HUDEP-2 (cell line): ENCODE data around the gene FLRT1.

Source experiments
- DNase-seq, 76 experiments: peaks; one replicate each; lab custom pipeline; 2025; ENCODE audit not compliant: unreplicated experiment in 76 of 76; lab: John Stamatoyannopoulos, UW

The FLRT1 gene

DNA sequence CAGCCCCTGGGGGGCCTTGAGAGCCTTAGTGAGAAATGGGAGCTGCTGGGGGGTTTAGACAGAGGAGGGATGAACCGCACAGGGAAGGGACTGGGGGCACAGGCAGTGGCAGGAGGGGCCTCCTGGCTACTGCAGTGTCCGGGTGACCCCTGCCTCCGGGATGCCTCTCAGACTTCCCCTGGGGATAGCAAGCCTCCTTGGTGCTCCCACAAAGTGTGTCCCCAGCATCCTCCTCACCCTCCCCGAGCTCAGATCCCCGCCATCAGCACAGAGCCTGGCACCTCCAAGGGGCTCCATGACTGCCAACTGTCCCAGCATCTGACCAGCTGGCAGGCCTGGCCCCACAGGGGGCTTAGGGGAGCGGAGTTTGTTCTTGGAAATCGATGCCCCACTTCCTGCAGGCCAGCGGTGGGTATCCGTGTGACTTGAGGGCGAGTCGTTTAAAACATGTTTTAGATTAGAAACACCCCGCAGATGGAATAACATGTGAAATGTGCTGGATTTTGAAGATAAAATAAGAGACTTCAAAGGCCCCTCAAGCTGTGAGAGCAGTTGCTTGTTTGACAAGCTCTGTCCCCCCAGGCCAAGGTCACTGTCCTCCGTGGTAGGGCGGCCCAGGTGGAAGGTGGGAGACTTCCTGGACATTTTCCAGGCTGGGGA lies 13.5 kb upstream of the FLRT1 start:
- no peak for DNase-seq

DNA sequence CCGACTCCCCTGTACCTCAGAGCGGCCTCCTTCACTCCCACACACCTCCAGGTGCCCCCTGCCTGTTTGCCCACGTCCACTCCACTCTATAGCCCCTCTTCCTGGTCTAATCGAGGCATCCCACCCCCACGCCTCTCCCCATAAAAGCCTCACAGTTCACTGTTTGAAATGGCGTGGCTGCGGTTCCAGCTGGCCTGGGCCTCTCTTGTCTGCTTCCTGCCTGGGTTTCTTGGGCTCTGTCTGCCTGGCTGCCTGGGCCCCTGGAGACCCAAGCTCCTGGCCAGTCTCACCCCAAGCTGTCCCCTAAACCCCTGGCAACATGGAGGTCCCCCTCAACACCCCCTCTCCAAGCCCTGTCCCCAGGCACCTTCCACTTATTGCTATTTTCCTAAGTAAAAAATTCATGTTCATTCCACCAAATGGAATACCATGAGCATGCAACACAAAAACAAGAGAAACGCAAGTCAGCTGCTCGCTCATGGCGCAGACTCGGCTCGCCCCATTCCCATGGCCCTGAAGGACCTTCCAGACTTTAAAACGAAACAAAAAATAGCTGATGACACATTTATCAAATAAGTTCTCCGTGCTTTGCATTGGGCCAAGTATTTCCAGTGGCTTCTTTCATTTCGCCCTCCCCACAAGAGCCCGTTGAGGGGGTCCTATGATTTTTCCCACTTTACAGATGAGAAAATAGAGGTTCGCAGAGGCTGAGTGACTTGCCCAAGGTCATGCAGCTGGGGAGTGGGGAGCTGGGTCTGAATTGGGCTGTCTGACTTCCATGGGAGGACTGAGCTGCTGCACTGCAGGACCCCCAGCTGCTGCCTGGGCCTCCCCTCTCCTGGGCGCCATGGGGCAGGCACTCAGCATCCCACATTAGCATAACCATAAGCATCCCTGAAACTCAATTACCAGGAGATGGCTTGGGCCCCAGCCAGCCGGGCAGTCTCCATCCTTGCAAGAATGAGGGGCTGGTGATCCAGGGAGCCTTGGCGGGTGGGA lies 11.7 kb upstream of the FLRT1 start:
- no peak for DNase-seq

DNA sequence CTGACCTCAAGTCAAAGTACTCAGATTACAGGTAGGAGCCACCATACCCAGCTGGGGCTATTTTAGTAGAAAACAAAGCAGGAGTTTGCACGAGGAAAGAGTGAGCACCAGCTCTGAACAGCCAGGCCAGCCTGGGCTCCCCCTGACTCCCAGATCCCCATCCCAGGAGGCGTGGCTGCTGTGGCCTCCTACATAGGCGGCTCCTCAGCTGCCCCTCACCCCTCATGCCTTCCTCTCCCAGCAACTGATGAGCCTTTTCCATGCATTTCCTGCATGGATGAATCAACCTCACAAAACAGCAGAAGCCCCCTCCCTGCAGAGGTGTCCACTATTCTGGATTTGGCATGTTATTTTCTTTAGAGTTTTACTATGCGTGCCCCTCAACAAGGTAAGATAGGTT lies 10.5 kb upstream of the FLRT1 start:
- DNase-seq: no peak

DNA sequence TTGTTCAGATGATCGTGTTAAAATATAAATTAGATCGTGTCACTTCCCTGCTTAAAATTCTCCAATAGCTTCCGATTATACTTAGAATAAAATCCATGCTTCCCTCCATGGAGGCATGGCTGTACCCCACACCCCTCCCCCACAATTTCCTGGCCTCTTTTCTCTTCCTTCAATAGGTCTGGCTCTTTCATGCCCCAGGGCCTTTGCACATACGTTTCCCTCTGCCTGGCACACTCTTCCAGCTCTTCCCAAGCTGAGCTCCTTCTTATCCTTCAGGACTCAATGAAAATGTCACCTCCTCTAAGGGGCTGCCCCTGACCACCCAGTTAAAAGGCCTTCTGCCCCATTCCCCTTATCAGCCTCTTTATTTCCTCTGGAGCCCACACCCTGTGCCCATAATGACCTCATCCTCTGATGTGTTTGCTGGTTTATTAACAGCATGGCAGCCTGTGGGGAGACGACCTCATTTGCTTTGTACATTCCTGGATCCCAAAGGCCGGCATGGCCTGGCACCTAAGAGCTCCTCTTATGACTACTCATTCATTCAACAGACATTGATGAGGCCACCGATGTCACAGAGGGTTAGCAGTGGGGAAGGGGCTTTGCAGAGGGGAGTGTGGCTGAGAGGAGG lies 9.0 kb upstream of the FLRT1 start:
- no peak for DNase-seq

DNA sequence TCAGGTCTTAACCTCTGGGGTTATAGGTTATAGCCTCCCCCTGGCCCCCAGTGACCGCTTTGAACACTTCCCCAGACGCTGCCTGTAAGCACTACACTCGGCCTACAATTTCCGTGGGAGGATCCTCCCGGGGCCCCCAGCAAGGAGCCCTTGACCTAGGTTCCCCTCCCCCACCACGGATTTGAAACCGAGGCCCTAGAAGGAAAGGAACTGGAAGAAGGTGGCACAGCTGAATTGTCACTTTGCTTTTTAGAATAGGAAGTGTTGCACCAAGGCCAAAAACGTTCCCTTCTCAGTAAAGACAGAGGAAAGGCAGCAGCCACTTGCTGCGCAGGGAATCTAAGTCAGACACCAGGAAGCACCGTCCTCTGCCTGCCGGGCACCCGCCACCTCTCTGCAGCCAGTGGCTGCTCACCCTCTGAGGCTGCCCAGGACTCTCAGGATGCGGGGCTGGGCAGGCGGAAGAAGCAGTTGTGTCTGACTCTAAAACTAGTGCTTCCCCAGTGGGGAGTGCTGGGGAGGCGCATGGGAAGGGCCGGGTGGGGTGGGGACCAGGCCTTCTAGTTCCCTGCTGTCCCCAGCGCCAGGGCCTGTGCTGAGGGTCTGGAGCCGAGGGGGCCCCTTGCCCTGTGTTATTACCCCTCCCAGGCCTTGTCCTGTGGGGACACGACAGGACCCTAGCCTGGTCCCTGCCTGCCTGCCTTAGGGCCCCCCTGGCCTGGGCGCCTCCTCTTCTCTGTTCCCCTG lies 7.9 kb upstream of the FLRT1 start:
- no peak for DNase-seq

DNA sequence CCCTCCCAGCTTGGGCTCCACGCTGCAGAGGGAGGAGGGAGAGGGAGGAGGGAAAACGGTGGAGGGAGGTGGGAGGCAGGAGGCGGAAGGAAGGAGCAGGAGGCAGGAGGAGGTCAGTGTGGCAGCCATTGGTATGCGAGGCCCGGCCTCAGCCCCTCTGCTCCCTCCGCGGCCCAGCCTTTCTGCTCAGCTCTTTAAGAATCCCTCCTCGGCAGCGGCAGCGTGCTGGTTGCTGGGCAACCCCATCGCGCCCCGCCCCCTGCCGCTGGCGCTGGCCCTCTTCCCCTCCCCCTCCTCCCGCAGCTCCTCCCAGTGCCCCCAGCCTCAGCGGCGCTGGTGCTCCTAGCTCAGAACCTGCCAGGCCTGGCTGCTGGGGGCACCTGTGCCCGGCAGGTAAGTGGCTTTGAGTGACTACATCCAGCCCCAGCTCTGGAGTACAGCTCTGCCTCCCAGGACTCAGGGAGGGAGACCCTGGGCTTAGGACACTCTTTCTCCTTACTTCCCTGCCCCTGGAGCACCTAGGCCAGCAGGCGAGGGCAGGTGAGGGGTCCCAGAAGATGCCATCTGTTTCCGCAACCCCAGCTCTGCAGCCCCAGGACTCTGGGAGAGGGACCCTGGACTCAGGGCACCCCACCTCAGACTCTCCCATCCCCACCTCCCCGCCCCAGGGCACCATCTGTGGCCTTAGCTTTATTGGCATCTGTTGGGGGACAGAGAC lies 7.2 kb upstream of the FLRT1 start:
- no peak for DNase-seq

DNA sequence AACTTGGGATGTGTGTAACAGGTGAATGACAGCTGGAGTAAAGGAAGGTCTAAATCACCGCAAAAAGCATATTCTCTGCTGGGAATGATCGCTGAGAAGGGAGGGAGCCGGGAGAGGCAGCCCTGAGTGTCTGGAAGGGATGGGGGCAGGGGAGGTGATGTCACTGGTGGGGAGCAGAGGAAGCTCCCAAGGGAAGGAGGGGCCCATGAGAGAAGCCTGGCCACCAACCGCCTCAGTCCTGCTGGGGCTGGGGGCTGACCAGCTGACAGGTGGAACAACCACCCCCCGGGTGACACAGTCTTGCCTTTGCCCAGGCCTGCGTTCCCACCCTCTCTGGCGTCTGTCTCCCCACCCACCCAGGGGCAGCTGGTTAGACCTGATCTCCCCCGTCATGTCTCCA lies 6.0 kb upstream of the FLRT1 start:
- no peak for DNase-seq

DNA sequence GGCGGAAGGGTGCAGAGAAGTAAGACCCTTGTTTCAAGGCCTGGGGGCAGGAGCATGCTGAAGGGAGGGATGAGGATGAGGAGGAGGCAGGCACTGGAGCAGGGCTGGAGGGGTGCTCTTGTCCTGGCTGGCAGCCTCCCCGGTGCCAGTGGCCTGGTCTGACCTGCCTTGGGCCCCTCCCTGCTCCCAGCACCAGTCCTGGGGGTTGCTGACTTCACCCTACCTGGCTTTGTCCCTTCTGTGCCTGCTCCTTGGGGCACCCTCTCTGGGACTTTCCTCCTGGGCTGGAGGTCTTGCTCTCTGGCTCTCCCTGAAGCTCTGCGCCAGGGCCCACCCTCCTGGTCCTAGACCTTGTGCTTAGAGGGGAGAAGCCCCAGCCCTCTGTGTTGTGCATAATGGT lies 4.7 kb upstream of the FLRT1 start:
- no peak for DNase-seq

DNA sequence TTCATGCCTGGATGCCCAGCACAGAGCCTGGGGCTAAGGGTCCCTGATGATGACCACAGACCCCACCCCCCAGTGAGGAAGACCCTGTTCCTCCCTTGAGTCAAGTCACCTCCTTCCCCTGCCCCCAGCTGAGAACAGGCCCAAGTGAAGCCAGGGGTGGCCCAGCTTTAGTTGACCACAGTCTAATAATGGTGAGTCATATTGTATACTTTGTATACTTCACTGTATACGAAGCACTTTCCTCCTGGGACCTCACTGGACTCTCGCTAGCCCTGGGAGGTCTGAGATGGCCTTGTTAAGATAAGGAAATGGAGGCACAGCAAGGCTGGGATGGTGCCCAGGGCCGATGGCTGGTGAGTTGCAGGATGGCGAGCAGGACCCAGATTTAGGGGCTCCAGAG lies 3.7 kb upstream of the FLRT1 start:
- no peak for DNase-seq

DNA sequence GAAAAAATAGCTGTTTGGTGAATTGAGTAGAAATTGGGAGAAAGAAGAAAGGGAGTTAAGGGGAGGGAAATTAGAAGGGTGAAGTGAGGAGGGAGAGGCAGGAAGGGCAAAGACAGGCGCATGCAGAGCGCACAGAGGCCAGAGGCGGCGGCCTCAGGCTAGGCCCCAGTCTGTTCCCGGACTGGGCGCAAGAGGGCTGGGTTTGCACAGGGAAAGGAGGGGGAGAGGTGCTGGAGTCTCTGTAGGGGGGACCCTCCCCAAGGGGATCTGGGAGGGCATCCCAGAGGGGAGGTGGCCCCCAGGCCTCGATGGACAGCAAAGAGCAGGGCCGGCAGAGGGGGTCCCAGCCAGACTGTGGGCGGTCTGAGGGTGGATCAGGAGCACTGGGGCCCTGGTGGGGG lies 1.3 kb upstream of the FLRT1 start:
- DNase-seq: no peak

DNA sequence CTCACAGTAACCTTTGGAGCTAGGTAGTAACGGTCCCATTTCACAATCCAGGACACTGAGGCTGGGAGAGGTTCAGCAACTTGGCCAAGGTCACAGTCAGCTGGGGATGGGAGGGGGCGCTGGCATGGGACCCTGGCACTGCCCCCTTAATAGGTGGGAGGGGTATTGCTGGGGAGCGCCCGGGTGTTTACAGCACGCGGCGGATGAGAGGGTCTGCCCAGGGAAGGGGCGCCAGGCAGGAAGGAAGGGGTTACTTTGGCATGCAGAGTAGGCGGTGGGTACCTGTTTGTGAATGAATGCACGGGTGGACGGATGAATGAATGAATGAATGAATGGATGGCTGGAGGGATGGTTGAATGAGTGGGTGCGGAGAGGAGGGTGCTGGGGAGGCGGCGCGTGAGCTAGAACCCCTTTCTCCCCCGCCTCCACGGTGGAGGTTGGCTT lies 628 bp upstream of the FLRT1 start:
- DNase-seq: no peak

DNA sequence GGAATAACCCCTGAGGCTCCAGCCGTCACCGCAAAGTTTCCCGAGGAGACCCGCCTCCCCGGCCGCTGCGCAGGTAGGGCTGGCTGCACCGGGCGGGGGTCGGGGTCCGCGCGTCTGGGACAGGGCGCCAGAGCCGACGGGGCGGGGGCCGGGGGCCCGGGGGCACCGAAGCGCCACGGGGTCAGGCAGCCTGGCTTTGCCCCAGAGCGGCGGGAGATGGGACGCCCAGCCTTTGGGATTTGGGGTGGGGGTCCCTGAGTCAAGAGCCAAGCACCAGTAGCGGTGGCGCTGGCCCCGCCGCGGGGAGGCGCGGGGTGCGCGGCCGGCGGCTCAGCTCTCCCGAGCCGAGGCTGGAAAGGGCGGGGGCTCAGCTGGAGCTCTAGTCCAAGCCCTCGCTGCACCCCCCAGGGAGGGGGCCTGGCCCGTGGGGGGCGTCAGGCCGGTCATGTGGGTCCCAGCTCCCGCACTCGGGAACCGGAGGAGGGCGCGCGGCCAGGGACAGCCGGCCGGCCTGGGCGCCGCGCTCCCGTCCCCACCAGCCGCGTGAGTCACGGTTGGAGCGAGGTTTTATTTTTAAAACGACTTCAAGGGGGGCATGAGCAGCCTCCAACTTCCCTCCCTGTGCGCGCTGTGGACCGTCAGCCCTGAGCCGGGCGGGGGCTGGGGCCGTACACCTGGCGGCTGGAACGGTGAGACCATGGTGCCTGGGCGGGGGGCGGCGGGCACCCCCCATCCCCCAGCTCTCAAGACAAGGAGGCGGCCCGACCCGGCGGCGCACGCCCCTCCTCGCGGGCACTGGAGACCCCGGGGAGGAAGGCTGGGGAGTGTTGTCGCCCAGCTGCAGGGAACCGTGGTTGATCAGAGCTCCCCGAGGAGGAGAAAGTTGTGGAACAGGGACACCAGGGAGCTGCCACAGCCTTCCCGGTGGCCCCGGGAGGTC lies 626 bp downstream of the FLRT1 start:
- no peak for DNase-seq

DNA sequence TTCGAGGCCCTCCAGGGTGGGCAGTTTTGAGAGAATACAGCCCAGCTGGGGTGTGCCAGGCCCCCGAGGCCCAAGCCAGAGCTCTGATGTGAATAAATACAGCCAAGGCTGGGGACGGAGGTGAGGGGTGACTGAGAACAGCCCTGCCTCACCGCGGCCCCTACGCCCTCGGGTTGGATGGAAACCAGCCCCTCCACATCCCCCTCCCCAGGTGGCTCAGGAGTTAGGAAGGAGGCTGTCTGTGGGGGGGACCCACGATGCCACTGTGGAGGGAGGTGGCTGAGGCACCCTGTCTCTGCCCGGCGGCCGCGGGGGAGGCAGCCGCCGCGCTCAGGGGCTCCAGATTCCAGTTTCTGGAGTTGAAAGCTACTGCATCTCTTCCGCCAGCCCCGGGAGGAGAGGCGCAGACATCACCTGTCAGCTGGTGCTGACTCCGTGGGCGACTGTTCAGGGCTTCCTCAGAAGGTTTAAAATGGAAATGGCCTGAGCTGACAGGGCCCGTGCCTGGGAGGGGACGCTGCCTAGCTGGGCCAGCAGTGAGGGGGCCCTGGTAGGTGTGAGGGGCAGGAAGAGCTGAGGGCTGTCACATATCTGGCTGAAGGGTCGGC lies 1.4 kb downstream of the FLRT1 start:
- no peak for DNase-seq

DNA sequence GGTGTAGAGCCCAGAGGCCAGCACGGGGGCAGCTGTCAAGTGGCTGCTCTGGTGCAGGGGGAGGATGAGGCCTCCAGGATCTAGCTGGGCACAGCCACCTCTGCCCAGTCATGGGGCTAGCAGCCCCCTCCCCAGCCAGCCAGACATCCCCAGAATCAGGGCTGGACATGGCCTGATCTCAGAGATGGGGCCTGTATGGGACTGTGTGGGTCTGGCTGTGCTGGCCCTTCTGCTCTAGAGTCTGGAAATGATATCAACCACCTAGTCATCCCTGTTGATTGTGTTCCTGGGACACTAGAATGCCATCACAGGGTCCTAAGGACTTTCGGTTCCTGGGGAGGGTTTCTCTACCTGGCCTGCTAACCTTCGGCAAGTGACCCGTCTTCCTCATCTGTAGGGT lies 2.8 kb downstream of the FLRT1 start:
- DNase-seq: no peak

DNA sequence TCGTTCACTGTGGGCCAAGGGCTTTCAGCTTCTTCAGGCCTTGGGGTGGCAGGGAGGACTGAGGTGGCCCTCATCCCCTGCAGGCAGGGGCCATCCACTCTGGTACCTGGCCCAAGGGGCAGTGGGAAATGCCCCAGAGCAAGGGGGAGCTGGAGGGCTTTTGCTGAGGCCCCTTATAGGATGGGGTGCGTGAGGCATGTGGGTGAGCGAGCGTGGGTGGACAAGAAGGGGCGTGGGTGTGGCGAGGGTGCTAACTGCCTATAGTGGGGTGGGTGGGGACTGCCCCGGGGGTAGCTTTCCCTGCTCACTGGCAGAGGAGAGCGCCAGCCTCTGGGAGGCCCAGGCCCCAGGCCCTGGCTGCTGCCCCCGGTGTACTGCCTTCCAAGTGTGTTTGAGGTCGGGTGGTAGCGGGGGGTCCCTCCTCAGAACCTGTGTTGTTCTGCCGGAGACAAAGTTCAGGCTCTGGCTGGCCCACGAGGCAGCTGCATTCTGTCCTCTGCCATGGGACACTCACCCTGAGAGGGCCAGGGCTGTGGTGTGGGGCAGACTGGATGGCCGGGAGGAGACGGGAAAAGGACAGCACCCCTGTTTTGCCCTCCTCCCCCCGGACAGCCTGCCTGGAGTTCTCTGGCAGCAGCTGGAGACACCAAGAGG lies 3.4 kb downstream of the FLRT1 start:
- DNase-seq: no peak

DNA sequence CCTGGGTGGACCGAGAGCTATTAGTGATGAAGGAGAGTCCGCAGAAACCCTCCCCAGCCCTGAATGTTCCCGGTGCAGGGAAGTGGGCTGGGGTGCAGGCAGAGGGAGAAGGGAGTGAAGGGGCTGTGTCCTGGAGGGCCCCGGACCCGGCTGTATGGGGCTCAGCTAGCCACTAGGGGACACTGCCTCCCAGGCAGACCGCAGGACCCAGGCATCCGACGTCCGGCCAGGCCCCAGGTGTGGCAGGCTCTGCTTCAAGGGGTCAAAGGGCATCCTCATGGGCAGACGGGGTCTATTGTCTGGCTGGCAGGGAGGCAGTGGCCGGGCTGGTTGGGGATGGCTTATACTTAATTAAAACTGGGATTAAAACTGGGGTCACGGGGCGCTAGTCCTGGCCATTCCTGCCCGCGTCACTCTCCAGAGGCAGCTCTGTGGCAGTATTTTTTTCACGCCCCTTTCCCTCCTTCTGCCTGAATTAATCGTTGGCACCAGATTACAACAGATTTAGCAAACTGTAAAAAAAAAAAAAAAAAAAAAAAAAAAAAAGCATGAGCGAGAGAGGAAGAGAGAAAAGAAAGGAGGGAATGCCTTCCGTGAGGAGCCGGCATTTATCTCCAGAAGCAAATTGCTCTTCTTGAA lies 5.1 kb downstream of the FLRT1 start:
- peak in 1 of 76 experiments; percentile 13 for DNase-seq

DNA sequence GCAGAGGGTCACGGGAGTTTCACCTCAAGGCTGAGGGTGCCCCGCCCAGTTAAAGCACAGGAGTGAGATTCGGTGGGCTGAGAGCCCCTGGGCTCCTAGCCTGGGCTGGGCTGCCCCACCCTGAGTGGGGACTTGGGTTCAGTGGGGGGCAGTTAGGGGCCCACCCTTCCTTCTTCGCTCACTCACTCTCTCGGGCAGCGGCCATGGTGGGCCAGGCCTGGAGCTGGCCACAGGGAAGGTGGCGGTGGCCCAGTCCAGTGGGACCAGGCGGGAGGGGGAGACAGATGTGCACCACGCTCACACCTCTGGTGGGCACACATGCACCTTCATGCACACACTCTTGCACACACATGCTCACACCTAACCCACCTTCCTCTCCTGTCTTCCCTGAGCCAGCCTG lies 6.1 kb downstream of the FLRT1 start:
- DNase-seq: no peak

DNA sequence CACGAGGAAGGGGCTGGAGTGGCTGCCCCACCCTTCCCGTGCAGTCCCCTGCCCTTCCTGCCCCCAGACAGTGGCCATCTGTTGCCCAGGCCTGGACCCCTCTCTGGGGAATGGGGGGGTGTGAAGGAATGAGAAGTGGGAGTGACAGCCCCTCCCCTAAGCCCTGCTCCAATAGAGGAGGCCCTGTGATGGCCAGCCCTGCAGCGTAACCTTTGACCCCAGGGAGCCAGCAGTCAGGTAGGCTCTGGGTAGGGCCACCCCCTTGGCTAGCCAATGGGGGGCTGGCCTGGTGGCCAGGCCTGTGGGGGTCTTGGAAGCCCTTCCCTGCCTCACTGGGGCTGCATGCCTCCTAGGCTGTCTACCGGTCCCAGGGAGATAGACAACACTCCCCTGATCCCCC lies 6.6 kb downstream of the FLRT1 start:
- DNase-seq: no peak
